Prostate gland (tissue), 2 donors: Measurements from ENCODE around the gene SLC6A7.

Experiments used
- POLR2A ChIP-seq: fragments of 450-650 bp; IDR thresholded peaks from one replicate; pipeline ENCODE4 v1.6.1; 2016; ENCODE audit warnings: antibody characterized with exemption, mild to moderate bottlenecking
- TF ChIP-seq, protein P1 (sequence below), 4 experiments: fragments of 200-600 bp in 2 of 4; fragments of 450-650 bp in 2 of 4; sonication (generic) in 2 of 4; IDR thresholded peaks; 1 replicate in 3 of 4; 2 replicates in 1 of 4; pipeline ENCODE4 v1.5.1; 2016 to 2019; ENCODE audit warnings: antibody characterized with exemption in 4 of 4, mild to moderate bottlenecking in 2 of 4, moderate library complexity in 2 of 4

DNA sequence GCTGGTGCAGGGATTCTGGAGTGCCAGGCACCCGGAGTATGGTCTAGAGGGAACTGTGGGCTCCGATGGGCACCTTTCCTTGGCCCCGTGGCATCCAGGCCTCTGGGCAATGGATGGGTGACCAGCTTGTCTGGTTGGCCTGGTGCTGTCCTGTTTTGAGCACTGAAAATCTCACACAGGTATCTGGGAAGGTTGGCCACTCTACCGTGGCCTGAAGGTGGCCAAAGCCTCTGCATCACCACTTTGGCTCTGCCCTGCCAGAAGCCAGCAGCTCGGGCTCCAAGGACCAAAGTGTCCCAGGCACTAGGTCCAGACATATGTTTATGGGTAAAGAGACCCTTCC lies 28.8 kb downstream of the SLC6A7 start:
- TF ChIP-seq, protein P1, sequence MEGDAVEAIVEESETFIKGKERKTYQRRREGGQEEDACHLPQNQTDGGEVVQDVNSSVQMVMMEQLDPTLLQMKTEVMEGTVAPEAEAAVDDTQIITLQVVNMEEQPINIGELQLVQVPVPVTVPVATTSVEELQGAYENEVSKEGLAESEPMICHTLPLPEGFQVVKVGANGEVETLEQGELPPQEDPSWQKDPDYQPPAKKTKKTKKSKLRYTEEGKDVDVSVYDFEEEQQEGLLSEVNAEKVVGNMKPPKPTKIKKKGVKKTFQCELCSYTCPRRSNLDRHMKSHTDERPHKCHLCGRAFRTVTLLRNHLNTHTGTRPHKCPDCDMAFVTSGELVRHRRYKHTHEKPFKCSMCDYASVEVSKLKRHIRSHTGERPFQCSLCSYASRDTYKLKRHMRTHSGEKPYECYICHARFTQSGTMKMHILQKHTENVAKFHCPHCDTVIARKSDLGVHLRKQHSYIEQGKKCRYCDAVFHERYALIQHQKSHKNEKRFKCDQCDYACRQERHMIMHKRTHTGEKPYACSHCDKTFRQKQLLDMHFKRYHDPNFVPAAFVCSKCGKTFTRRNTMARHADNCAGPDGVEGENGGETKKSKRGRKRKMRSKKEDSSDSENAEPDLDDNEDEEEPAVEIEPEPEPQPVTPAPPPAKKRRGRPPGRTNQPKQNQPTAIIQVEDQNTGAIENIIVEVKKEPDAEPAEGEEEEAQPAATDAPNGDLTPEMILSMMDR (IDR thresholded peaks at IDR 0.05), result no peak
- no peak for TF ChIP-seq POLR2A
